PC-9 (cell line): ENCODE measurements around the gene ALDH18A1. TPM values are rescaled to one million over a fixed set of nuclear protein-coding genes. Genes with fewer than 3 reads are reported as not detected.

Experiments used
- BruUV-seq: library from RNA; stranded (reverse); fragments of 400-500 nt; replicated peaks from 2 replicates; lab custom pipeline; 2021; lab: Mats Ljungman, UMichigan
- CTCF ChIA-PET: fragments of 300-600 bp; sonication (Branson Sonifier 250); formaldehyde crosslinking; loops from one replicate; lab custom pipeline; 2022; ENCODE audit warnings: antibody characterized with exemption; lab: Charles Lee
- POLR2A ChIA-PET: fragments of 300-600 bp; sonication (Branson Sonifier 250); formaldehyde crosslinking; loops from one replicate; lab custom pipeline; 2022; ENCODE audit warnings: antibody characterized with exemption; ENCODE audit not compliant: unreplicated experiment; lab: Charles Lee
- DNase-seq, 2 experiments: peaks; one replicate each; pipeline versions ENCODE4 v3.0.0 to v3.0.0-alpha.2; 2015 to 2022; ENCODE audit warnings: mixed read lengths in 1 of 2
- H2AFZ ChIP-seq: fragments of 200-600 bp; sonication (generic); 2 replicates; pipeline ENCODE4 v1.8.1; 2017; ENCODE audit warnings: antibody characterized with exemption
- H3F3A ChIP-seq: fragments of 200-600 bp; sonication (generic); 2 replicates; pipeline ENCODE4 v1.8.1; 2017; ENCODE audit warnings: antibody characterized with exemption, mild to moderate bottlenecking, low read depth; ENCODE audit not compliant: insufficient read depth
- H3K27ac ChIP-seq: fragments of 200-600 bp; sonication (generic); 2 replicates; pipeline ENCODE4 v1.6.1; 2016; ENCODE audit warnings: mixed run types
- H3K27me3 ChIP-seq: fragments of 200-600 bp; sonication (generic); 2 replicates; pipeline ENCODE4 v1.6.1; 2016; ENCODE audit warnings: low read depth, mixed run types; ENCODE audit not compliant: insufficient read depth
- H3K36me3 ChIP-seq: fragments of 200-600 bp; sonication (generic); 2 replicates; pipeline ENCODE4 v1.6.1; 2016; ENCODE audit warnings: low read depth, mixed run types
- H3K4me1 ChIP-seq: fragments of 200-600 bp; sonication (generic); replicated peaks from 2 replicates; pipeline ENCODE4 v1.6.1; 2016; ENCODE audit warnings: mixed run types; ENCODE audit not compliant: insufficient read depth
- H3K4me2 ChIP-seq: fragments of 200-600 bp; sonication (generic); 2 replicates; pipeline ENCODE4 v1.6.1; 2017; ENCODE audit warnings: mixed run types
- H3K4me3 ChIP-seq: fragments of 200-600 bp; sonication (generic); 2 replicates; pipeline ENCODE4 v1.6.1; 2016; ENCODE audit warnings: mixed run types
- H3K79me2 ChIP-seq: fragments of 200-600 bp; sonication (generic); 2 replicates; pipeline ENCODE4 v1.6.1; 2017; ENCODE audit warnings: low read depth, mixed run types
- H3K9me2 ChIP-seq: fragments of 200-600 bp; sonication (generic); 2 replicates; pipeline ENCODE4 v1.8.1; 2017; ENCODE audit warnings: mild to moderate bottlenecking; ENCODE audit not compliant: insufficient read depth
- H3K9me3 ChIP-seq: fragments of 200-600 bp; sonication (generic); 2 replicates; pipeline ENCODE4 v1.8.1; 2016; ENCODE audit warnings: low read depth; ENCODE audit not compliant: insufficient read depth
- H4K20me1 ChIP-seq: fragments of 200-600 bp; sonication (generic); 2 replicates; pipeline ENCODE4 v1.8.1; 2017; ENCODE audit not compliant: insufficient read depth
- CTCF ChIP-seq: fragments of 200-600 bp; sonication (generic); conservative IDR thresholded peaks from 2 replicates; pipeline ENCODE4 v1.6.1; 2017; ENCODE audit warnings: mixed run types, antibody characterized with exemption, mild to moderate bottlenecking, moderate library complexity
- EZH2 ChIP-seq: fragments of 200-600 bp; sonication (generic); IDR thresholded peaks from 2 replicates; pipeline ENCODE4 v1.8.0; 2017; ENCODE audit warnings: antibody characterized with exemption, low read depth
- intact Hi-C: fragments of 100-400 bp; cut with micrococcal nuclease; formaldehyde crosslinking; loops from one replicate; pipeline ENCODE4 v1.10.0; 2022; ENCODE audit not compliant: unreplicated experiment
- total RNA-seq: library from RNA; stranded (reverse); gene quantifications from 2 replicates; pipeline ENCODE4 v1.2.3, GENCODE V29; 2021

The ALDH18A1 gene
- total RNA-seq, 1 experiment from 2014 or later = 35.3 TPM

- no TSS peak for BruUV-seq
- ChIA-PET CTCF (no interaction called here), POLR2A (no interaction called here)
- Histone ChIP-seq H3K4me1 (no peaks in the 10 kb centered on the region), H2AFZ (no peak overlapping the region), H3K79me2 (no peaks in the 10 kb centered on the region), H3K9me3 (no peaks in the 10 kb centered on the region), H3K27ac (no peak overlapping the region), H3K9me2 (no peaks in the 10 kb centered on the region), H3K36me3 (no peaks in the 10 kb centered on the region; the same call in 1 of the 2 replicates), H3K27me3 (no peaks in the 10 kb centered on the region), H4K20me1 (no peaks in the 10 kb centered on the region), H3K4me3 (no peak overlapping the region), H3F3A (no peaks in the 10 kb centered on the region), H3K4me2 (no peak overlapping the region)
- DNase-seq = no peak
- no peak for TF ChIP-seq CTCF
- no peak for TF ChIP-seq EZH2
- intact Hi-C loops = loop anchor here (10.0 kb wide), 1 partner anchor 402 kb away; no protein-coding TSS in a partner anchor
Measured at GRCh38 chr10:95606922-95607321, 49.6 kb downstream of the ALDH18A1 start.

GRCh38 chr10:95605163-95605562 is 51.3 kb downstream of the ALDH18A1 start:
- no peak overlapping the region for H3K4me2 ChIP-seq
- no peaks in the 10 kb centered on the region for H3K27me3 ChIP-seq
- no peak for DNase-seq
- H3F3A ChIP-seq = no peaks in the 10 kb centered on the region
- no peak for TF ChIP-seq CTCF
- no peak for TF ChIP-seq EZH2
- intact Hi-C loops = loop anchor here (10.0 kb wide), 1 partner anchor 400 kb away; no protein-coding TSS in a partner anchor
- H3K4me3 ChIP-seq = no peak overlapping the region
- H3K9me3 ChIP-seq = no peaks in the 10 kb centered on the region
- no peak overlapping the region for H2AFZ ChIP-seq
- no peaks in the 10 kb centered on the region for H4K20me1 ChIP-seq
- BruUV-seq = no TSS peak
- CTCF ChIA-PET = no interaction called here
- H3K36me3 ChIP-seq = no peaks in the 10 kb centered on the region; the same call in 1 of the 2 replicates
- no peaks in the 10 kb centered on the region for H3K4me1 ChIP-seq
- H3K9me2 ChIP-seq = no peaks in the 10 kb centered on the region
- no peaks in the 10 kb centered on the region for H3K79me2 ChIP-seq
- H3K27ac ChIP-seq = no peak overlapping the region
- POLR2A ChIA-PET = interaction anchor here (0.6 kb wide), 1 partner anchor 199 kb away, joined by 7 read pairs; no protein-coding TSS in a partner anchor

- no peak for TF ChIP-seq CTCF
- no peak for TF ChIP-seq EZH2
- intact Hi-C loops = loop anchor here (10.0 kb wide), 1 partner anchor 400 kb away; no protein-coding TSS in a partner anchor
- no peaks in the 10 kb centered on the region for H3K9me3 ChIP-seq
- ChIA-PET POLR2A (no interaction called here), CTCF (no interaction called here)
- no peaks in the 10 kb centered on the region for H3K9me2 ChIP-seq
- no peak overlapping the region for H3K4me3 ChIP-seq
- no peaks in the 10 kb centered on the region for H3K27me3 ChIP-seq
- H3K79me2 ChIP-seq = no peaks in the 10 kb centered on the region
- H3K36me3 ChIP-seq = no peaks in the 10 kb centered on the region
- no peak for DNase-seq
- no peak overlapping the region for H3K4me2 ChIP-seq
- H3K4me1 ChIP-seq = no peaks in the 10 kb centered on the region
- H2AFZ ChIP-seq = no peak overlapping the region
- no peaks in the 10 kb centered on the region for H3F3A ChIP-seq
- no peak overlapping the region for H3K27ac ChIP-seq
- no peaks in the 10 kb centered on the region for H4K20me1 ChIP-seq
- no TSS peak for BruUV-seq
Measured at GRCh38 chr10:95604630-95605029, 51.9 kb downstream of the ALDH18A1 start.
